Measurements from ENCODE around the gene SYCN. TPM values are rescaled to one million over a fixed set of nuclear protein-coding genes. Genes with fewer than 3 reads are reported as not detected.

Gene SYCN
- total and polyA plus RNA-seq, 2 donors (not counting 3 experiments of a cell fraction or from before 2014, with no cell fraction given): not detected

- Histone ChIP-seq H3K4me3 (replicated peaks in 1 of 3; ENCODE audit: insufficient read depth in 1 of 3, low read depth in 1 of 3, low read length in 3 of 3) (no peak overlapping the region), H3K4me1 (ENCODE audit: control insufficient read depth, extremely low read depth, insufficient read depth, low read length) (peaks cover 9% of the 10 kb centered on the region), H3K36me3 (ENCODE audit: control insufficient read depth in 2 of 2, extremely low read depth in 1 of 2, insufficient read depth in 2 of 2, low read length in 2 of 2) (peaks cover 0 to 2% of the 10 kb centered on the region in 2 experiments), H4K20me1 (replicated peaks; ENCODE audit: control insufficient read depth, extremely low read depth, insufficient read depth, low read length) (no peaks in the 10 kb centered on the region), H3K4me2 (ENCODE audit: insufficient read depth, low read length) (no peak overlapping the region), H2AFZ (ENCODE audit: low read depth, low read length) (no peak overlapping the region), H3K9me1 (replicated peaks; ENCODE audit: control insufficient read depth, extremely low read depth, insufficient read depth, low read length) (no peaks in the 10 kb centered on the region), H3K9me3 (replicated peaks; ENCODE audit: control insufficient read depth, insufficient read depth, low read length) (no peaks in the 10 kb centered on the region), H3K79me2 (ENCODE audit: control insufficient read depth, insufficient read depth, low read length) (peaks cover 18% of the 10 kb centered on the region), H3K9ac (replicated peaks; ENCODE audit: extremely low read depth, insufficient read depth, low read length) (no peak overlapping the region), H3K27me3 (ENCODE audit: control insufficient read depth in 2 of 2, insufficient read depth in 2 of 2, low read length in 2 of 2) (no peaks in the 10 kb centered on the region), H3K27ac (ENCODE audit: insufficient read depth, low read depth, low read length) (no peak overlapping the region)
- dilution Hi-C loops (cut with MboI; ENCODE audit: extremely low pct_ligation_motif_present, low sequenced_read_pairs) (no loop called here), intact Hi-C loops (cut with micrococcal nuclease) (no loop called here)
- no peak for FAIRE-seq
- TF ChIP-seq POLR2A (IDR thresholded peaks at IDR 0.05; ENCODE audit: low read depth, low read length) (no peak), EZH2 (IDR thresholded peaks at IDR 0.05; ENCODE audit: borderline replicate concordance, low read depth, low read length, severe bottlenecking) (no peak), MYC (IDR thresholded peaks at IDR 0.05; ENCODE audit: low read depth, low read length) (no peak), JUN (IDR thresholded peaks at IDR 0.05; ENCODE audit: borderline replicate concordance, insufficient read depth, insufficient read length, low read depth) (no peak), CTCF (IDR thresholded peaks at IDR 0.05; ENCODE audit: extremely low read depth in 1 of 2, insufficient read depth in 1 of 2, low read depth in 1 of 2, low read length in 2 of 2) (no peak), POLR2AphosphoS5 (IDR thresholded peaks at IDR 0.05; ENCODE audit: insufficient read depth, low read depth, low read length) (no peak), FOS (IDR thresholded peaks at IDR 0.05; ENCODE audit: borderline replicate concordance, insufficient read depth, low read length) (no peak), MAX (IDR thresholded peaks at IDR 0.05; ENCODE audit: insufficient read depth, insufficient read length) (no peak), GATA2 (IDR thresholded peaks at IDR 0.05; ENCODE audit: insufficient read depth, insufficient read length, low read depth, low read length) (no peak)
- no peak for DNase-seq (ENCODE audit: low read depth, low spot score)
- POLR2A ChIA-PET: interaction anchor here (0.7 kb wide), 1 partner anchor 697 kb away, joined by 12 read pairs; no protein-coding TSS in a partner anchor
- BruUV-seq (replicated peaks): no TSS peak
- CTCF ChIA-PET: no interaction called here
Measured at GRCh38 chr19:39163621-39164020, 40.4 kb downstream of the SYCN start.
